Suprapubic skin (tissue), 4 donors: Measurements from ENCODE around the gene KCNRG. TPM values are rescaled to one million over a fixed set of nuclear protein-coding genes. Genes with fewer than 3 reads are reported as not detected.
"Not testable (repeated sequence)": the region's sequence is repeated elsewhere in the genome, so short reads cannot be mapped to it uniquely, and the experiment has no call there.

Experiments
- DNase-seq, 2 donors: peaks; one replicate each; pipeline ENCODE4 v3.0.0-alpha.2; 2019; ENCODE audit warnings: low spot score in 2 of 2
- H3K27ac ChIP-seq: fragments of 200-600 bp; sonication (generic); one replicate; pipeline ENCODE4 v1.5.1; 2019
- H3K27me3 ChIP-seq: fragments of 200-600 bp; sonication (generic); one replicate; pipeline ENCODE4 v1.5.1; 2019
- H3K36me3 ChIP-seq: fragments of 200-600 bp; sonication (generic); one replicate; pipeline ENCODE4 v1.5.1; 2019
- H3K4me1 ChIP-seq: fragments of 200-600 bp; sonication (generic); one replicate; pipeline ENCODE4 v1.5.1; 2019
- H3K4me3 ChIP-seq: fragments of 200-600 bp; sonication (generic); one replicate; pipeline ENCODE4 v1.5.1; 2019; ENCODE audit warnings: mild to moderate bottlenecking
- H3K9me3 ChIP-seq: fragments of 200-600 bp; sonication (generic); one replicate; pipeline ENCODE4 v1.5.1; 2019
- EP300 ChIP-seq: sonication (generic); formaldehyde crosslinking; IDR thresholded peaks from one replicate; pipeline ENCODE4 v1.6.1; 2017; ENCODE audit warnings: antibody characterized with exemption
- POLR2A ChIP-seq, 2 donors: fragments of 450-650 bp; IDR thresholded peaks; one replicate each; pipeline ENCODE4 v1.6.1; 2017; ENCODE audit warnings: antibody characterized with exemption in 2 of 2, mild to moderate bottlenecking in 2 of 2, moderate library complexity in 2 of 2
- POLR2AphosphoS5 ChIP-seq, 3 donors: sonication (generic); formaldehyde crosslinking; IDR thresholded peaks; one replicate each; pipeline ENCODE4 v1.6.1; 2017; ENCODE audit warnings: antibody characterized with exemption in 3 of 3
- WGBS: methylation state at CpG from one replicate; pipeline ENCODE4 v1.1.5; 2018; 5-methylcytosine and 5-hydroxymethylcytosine counted together
- total RNA-seq, 4 donors: library from RNA; depleted of rRNA; stranded (reverse); fragments of >200 nt; gene quantifications; one replicate each; pipeline ENCODE4 v1.1.0, GENCODE V29; 2016
- TF ChIP-seq, protein P1 (sequence below), 2 donors: fragments of 200-600 bp in 1 of 2; fragments of 450-650 bp in 1 of 2; sonication (generic) in 1 of 2; IDR thresholded peaks; one replicate each; pipeline ENCODE4 v1.5.1; 2016 to 2019; ENCODE audit warnings: antibody characterized with exemption in 2 of 2, mild to moderate bottlenecking in 1 of 2, moderate library complexity in 1 of 2

Gene KCNRG
- total RNA-seq, 4 donors from 2014 or later = 0.60 to 3.6 (median 0.89) TPM; not detected in 1

DNA sequence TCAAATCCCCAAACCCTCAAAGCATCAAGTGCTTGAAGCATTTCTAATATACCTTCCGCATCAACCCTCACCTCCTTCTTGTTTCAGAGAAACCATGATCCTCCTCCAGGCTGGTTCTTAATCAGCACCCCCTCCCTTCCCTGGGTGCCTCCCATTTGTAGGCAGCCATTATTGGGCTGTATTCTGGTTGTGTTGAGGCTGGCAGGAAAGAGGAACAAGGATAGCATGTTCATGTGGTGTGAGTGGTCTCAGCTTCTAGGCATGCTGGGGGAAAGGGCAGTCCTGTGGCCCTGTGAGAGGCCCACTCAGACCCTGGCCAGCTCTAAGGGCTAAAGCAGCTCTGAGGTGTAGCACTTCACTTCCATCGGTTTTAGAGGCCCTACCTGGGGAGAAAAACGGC is 37.3 kb upstream of the KCNRG start:
- Histone ChIP-seq H3K4me1 (peaks cover 4% of the 10 kb centered on the region), H3K27me3 (no peaks in the 10 kb centered on the region), H3K4me3 (no peak overlapping the region), H3K27ac (no peak overlapping the region), H3K36me3 (no peaks in the 10 kb centered on the region), H3K9me3 (no peaks in the 10 kb centered on the region)
- DNase-seq = no peak
- TF ChIP-seq, protein P1, sequence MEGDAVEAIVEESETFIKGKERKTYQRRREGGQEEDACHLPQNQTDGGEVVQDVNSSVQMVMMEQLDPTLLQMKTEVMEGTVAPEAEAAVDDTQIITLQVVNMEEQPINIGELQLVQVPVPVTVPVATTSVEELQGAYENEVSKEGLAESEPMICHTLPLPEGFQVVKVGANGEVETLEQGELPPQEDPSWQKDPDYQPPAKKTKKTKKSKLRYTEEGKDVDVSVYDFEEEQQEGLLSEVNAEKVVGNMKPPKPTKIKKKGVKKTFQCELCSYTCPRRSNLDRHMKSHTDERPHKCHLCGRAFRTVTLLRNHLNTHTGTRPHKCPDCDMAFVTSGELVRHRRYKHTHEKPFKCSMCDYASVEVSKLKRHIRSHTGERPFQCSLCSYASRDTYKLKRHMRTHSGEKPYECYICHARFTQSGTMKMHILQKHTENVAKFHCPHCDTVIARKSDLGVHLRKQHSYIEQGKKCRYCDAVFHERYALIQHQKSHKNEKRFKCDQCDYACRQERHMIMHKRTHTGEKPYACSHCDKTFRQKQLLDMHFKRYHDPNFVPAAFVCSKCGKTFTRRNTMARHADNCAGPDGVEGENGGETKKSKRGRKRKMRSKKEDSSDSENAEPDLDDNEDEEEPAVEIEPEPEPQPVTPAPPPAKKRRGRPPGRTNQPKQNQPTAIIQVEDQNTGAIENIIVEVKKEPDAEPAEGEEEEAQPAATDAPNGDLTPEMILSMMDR (IDR thresholded peaks at IDR 0.05) = no peak
- TF ChIP-seq POLR2A (IDR thresholded peaks at IDR 0.05) (no peak), EP300 (no peak), POLR2AphosphoS5 (IDR thresholded peaks at IDR 0.05) (no peak)
- 78% methylated on average over 3 of the region's 3 CpGs for WGBS

DNA sequence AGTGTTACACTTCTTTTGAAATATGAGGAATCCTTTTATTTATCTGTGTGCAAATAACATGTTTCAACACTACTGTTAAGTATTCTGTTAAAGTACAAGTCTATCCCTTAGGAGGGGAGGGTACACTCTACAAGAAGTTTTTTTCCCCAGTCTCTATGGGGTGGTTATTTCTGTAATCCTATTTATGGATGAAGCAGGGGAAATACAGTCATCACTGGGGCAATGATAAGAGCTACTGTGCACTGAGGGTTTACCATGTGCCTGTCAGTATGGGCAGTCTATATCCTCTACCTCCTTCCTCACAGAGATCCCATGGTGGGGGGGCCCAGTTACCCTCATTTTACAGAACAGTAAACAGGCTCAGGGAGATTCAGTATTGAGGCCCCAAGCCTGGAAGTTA is 35.0 kb upstream of the KCNRG start:
- Histone ChIP-seq H3K9me3 (no peaks in the 10 kb centered on the region), H3K27me3 (no peaks in the 10 kb centered on the region), H3K27ac (no peak overlapping the region), H3K4me1 (peaks cover 4% of the 10 kb centered on the region), H3K36me3 (no peaks in the 10 kb centered on the region), H3K4me3 (no peak overlapping the region)
- TF ChIP-seq POLR2A (IDR thresholded peaks at IDR 0.05) = no peak
- TF ChIP-seq EP300 = no peak
- TF ChIP-seq, protein P1 (IDR thresholded peaks at IDR 0.05) = no peak
- no peak for TF ChIP-seq POLR2AphosphoS5 (IDR thresholded peaks at IDR 0.05)
- DNase-seq = no peak

DNA sequence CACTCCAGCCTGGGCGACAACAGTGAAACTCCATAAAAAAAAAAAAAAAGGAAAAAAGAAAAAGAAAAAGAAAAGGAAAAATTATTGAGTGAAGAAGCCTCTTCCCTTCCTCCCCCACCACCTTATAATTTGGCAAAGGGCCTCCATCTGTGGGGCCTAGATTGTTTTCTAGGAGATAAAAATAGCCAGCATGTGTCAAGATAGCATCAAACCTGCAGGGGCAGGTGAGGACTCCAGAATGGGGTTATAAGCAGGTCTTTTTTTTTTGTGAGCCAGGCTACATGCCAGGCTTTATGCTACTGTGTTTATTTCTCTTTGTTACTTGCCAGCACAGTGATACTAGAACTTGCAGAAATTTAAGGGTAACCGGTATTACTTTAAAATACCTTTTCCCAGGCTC is 30.1 kb upstream of the KCNRG start:
- H3K4me1 ChIP-seq = no peaks in the 10 kb centered on the region
- no peaks in the 10 kb centered on the region for H3K36me3 ChIP-seq
- TF ChIP-seq EP300 = no peak
- no peak for TF ChIP-seq POLR2AphosphoS5 (IDR thresholded peaks at IDR 0.05)
- TF ChIP-seq POLR2A (IDR thresholded peaks at IDR 0.05) = no peak
- TF ChIP-seq, protein P1 (IDR thresholded peaks at IDR 0.05) = no peak
- H3K4me3 ChIP-seq = no peak overlapping the region
- no peak for DNase-seq
- H3K27ac ChIP-seq = no peak overlapping the region
- no peaks in the 10 kb centered on the region for H3K9me3 ChIP-seq
- H3K27me3 ChIP-seq = no peaks in the 10 kb centered on the region
- 64% methylated on average over 2 of the region's 2 CpGs for WGBS

DNA sequence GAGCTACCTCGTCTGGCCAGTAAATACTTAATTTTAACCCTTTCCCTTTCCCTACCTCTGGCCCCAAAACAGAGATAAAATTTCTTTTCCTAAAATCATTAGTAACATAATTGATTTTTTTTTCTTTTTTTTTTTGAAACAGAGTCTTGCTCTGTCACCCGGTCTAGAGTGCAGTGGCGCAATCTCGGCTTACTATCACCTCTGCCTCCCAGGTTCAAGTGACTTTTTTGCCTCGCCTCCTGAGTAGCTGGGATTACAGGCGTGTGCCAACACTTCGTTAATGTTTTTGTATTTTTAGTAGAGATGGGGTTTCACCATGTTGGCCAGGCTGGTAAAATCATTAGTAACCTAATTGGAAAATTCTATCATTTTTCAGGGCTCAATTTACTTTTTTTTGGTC is 28.8 kb upstream of the KCNRG start:
- H3K27ac ChIP-seq = no peak overlapping the region
- H3K36me3 ChIP-seq = no peaks in the 10 kb centered on the region
- no peak overlapping the region for H3K4me3 ChIP-seq
- no peaks in the 10 kb centered on the region for H3K4me1 ChIP-seq
- H3K27me3 ChIP-seq = no peaks in the 10 kb centered on the region
- TF ChIP-seq, protein P1 (IDR thresholded peaks at IDR 0.05) = no peak
- no peak for TF ChIP-seq EP300
- H3K9me3 ChIP-seq = no peaks in the 10 kb centered on the region
- WGBS = 88% methylated on average over 7 of the region's 7 CpGs
- DNase-seq = no peak

DNA sequence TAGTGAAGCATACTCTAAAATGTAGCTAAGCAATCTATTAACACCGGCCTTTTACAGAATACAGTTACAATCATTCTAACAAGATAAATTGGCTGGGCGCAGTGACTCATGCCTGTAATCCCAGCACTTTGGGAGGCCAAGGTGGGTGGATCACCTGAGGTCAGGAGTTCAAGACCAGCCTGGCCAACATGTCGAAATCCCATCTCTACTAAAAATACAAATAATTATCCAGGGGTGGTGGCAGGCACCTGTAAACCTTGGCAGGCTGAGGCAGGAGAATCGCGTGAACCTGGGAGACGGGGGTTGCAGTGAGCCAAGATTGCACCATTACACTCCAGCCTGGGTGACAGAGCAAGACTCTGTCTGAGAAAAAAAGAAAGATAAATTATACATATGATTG is 24.6 kb upstream of the KCNRG start:
- H3K36me3 ChIP-seq, H3K4me3 ChIP-seq, H3K9me3 ChIP-seq, DNase-seq, H3K27ac ChIP-seq, H3K27me3 ChIP-seq, H3K4me1 ChIP-seq: not testable (repeated sequence)
- WGBS = 70% methylated on average over 6 of the region's 6 CpGs

DNA sequence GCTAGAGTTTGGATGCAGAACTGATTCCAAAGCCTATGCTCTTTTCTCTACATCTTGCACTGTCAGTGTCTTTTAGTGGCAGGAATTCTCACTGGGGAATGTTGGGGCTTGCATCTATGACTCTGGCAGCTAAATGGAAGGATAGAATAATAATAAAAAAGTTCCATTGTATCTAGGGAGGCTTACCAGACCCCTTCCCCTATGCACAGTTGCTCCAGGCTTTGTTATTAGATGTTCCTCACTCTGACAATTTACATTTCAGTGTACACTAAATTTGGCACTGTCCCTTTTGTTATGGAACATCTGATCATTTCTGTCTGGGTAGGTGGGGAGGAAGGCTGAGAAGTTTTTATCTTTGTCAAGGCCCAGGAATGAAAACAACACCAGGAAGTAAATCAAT is 22.1 kb upstream of the KCNRG start:
- no peak overlapping the region for H3K27ac ChIP-seq
- DNase-seq = no peak
- no peaks in the 10 kb centered on the region for H3K27me3 ChIP-seq
- no peaks in the 10 kb centered on the region for H3K9me3 ChIP-seq
- TF ChIP-seq EP300 (no peak), POLR2A (IDR thresholded peaks at IDR 0.05) (no peak), POLR2AphosphoS5 (IDR thresholded peaks at IDR 0.05) (no peak)
- TF ChIP-seq, protein P1 (IDR thresholded peaks at IDR 0.05) = no peak
- no peaks in the 10 kb centered on the region for H3K36me3 ChIP-seq
- no peak overlapping the region for H3K4me3 ChIP-seq
- peaks cover 12% of the 10 kb centered on the region for H3K4me1 ChIP-seq
